Fibroblast of lung (primary cell): ENCODE results near the gene DNM1. TPM values are rescaled to one million over a fixed set of nuclear protein-coding genes. Genes with fewer than 3 reads are reported as not detected.
"Not testable (repeated sequence)": the region's sequence is repeated elsewhere in the genome, so short reads cannot be mapped to it uniquely, and the experiment has no call there.

Source experiments
- DNase-seq, 2 donors: peaks; one replicate each; pipeline versions ENCODE4 v3.0.0 to v3.0.0-alpha.2; 2010; ENCODE audit warnings: low read depth in 2 of 2
- H2AFZ ChIP-seq: 2 replicates; pipeline ENCODE4 v1.5.1; 2012; ENCODE audit warnings: low read length, control low read depth, inconsistent platforms
- H3K27ac ChIP-seq: 2 replicates; pipeline ENCODE4 v1.5.1; 2011; ENCODE audit warnings: low read length, control low read depth; ENCODE audit not compliant: insufficient read depth
- H3K27me3 ChIP-seq: 2 replicates; pipeline ENCODE4 v1.5.1; 2011; ENCODE audit warnings: mild to moderate bottlenecking, low read length; ENCODE audit not compliant: control insufficient read depth, insufficient read depth
- H3K36me3 ChIP-seq: 2 replicates; pipeline ENCODE4 v1.5.1; 2011; ENCODE audit warnings: low read length; ENCODE audit not compliant: control insufficient read depth, insufficient read depth
- H3K4me1 ChIP-seq: 2 replicates; pipeline ENCODE4 v1.5.1; 2011; ENCODE audit warnings: low read length; ENCODE audit not compliant: control insufficient read depth, insufficient read depth; ENCODE audit errors: extremely low read depth
- H3K4me2 ChIP-seq: 2 replicates; pipeline ENCODE4 v1.5.1; 2011; ENCODE audit warnings: low read length, control low read depth; ENCODE audit not compliant: insufficient read depth; ENCODE audit errors: extremely low read depth
- H3K4me3 ChIP-seq, 4 experiments: fragments of 200-600 bp in 1 of 4; sonication (generic) in 1 of 4; replicated peaks in 1 of 4; 2 replicates each; pipeline ENCODE4 v1.5.1; 2011 to 2016; ENCODE audit warnings: low read length in 4 of 4, low read depth in 3 of 4, mild to moderate bottlenecking in 3 of 4, control low read depth in 2 of 4, inconsistent platforms in 1 of 4, mixed read lengths in 1 of 4; ENCODE audit not compliant: insufficient read depth in 1 of 4; ENCODE audit errors: control extremely low read depth in 1 of 4
- H3K79me2 ChIP-seq: 2 replicates; pipeline ENCODE4 v1.5.1; 2012; ENCODE audit warnings: mild to moderate bottlenecking, low read length, inconsistent platforms; ENCODE audit not compliant: control insufficient read depth, insufficient read depth
- H3K9ac ChIP-seq: 2 replicates; pipeline ENCODE4 v1.5.1; 2011; ENCODE audit warnings: mild to moderate bottlenecking, low read length, control low read depth; ENCODE audit not compliant: insufficient read depth
- H3K9me3 ChIP-seq: 2 replicates; pipeline ENCODE4 v1.5.1; 2012; ENCODE audit warnings: low read depth, low read length; ENCODE audit not compliant: control insufficient read depth, insufficient read depth
- H4K20me1 ChIP-seq: 2 replicates; pipeline ENCODE4 v1.5.1; 2011; ENCODE audit warnings: low read length; ENCODE audit not compliant: control insufficient read depth, insufficient read depth; ENCODE audit errors: extremely low read depth
- EZH2 ChIP-seq: IDR thresholded peaks from 2 replicates; pipeline ENCODE4 v1.5.1; 2012; ENCODE audit warnings: low read length, control low read depth, mild to moderate bottlenecking; ENCODE audit errors: missing control alignments
- polyA plus RNA-seq, 2 donors: library from polyadenylated mRNA; depleted of rRNA in 1 of 2; stranded (reverse) in 1 of 2; unstranded in 1 of 2; fragments of >200 nt; gene quantifications; 2 replicates each; pipeline ENCODE4 v1.2.1, GENCODE V29; 2011 to 2012; ENCODE audit warnings: missing spikeins in 1 of 2
- total RNA-seq: library from RNA; depleted of rRNA; stranded (reverse); fragments of >200 nt; gene quantifications from 2 replicates; pipeline ENCODE4 v1.2.1, GENCODE V29; 2014
- TF ChIP-seq, protein P1 (sequence below), 2 donors: IDR thresholded peaks in 1 of 2; conservative IDR thresholded peaks in 1 of 2; 1 replicate in 1 of 2; 2 replicates in 1 of 2; pipeline ENCODE4 v1.5.1; 2011 to 2012; ENCODE audit warnings: low read length in 2 of 2, control low read depth in 1 of 2, inconsistent platforms in 1 of 2, low read depth in 1 of 2, mild to moderate bottlenecking in 1 of 2

Gene DNM1
- total and polyA plus RNA-seq, 2 donors (not counting 1 experiment from before 2014, with no cell fraction given): 3.7 to 30.4 TPM

DNA sequence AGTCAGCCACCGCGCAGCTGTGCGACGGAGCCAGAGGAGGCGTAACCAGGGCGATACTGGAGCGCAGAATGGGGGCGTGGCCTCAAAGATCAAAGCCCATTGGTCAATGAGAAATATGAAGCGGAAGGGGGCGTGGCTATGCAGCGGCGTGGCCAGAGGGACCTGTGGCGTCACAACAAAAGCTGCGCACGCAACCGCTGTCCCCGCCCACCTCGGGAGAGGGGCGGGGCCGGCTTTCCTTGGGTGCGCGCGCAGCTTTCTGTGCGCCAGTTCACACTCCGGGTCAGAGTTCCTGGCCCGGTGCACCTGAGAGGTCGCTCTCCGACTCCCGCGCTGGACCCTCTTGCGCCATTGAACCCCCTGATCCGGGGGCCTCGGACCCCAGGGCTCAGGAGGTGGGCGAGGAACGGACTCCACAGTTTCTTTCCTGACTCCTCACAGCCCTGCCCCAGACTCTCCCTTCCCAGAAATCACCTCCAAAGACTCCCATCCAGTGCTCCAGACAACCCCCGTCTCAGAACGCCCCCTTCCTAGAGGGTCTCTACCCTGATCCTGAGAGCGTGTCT is 72.9 kb downstream of the DNM1 start, which contains the start of gene SWI5:
SWI5 (plus strand) TSS at position 269 of the 566 bp plus-strand sequence.
- DNase-seq: peak; percentile 95 to 100
- H2AFZ ChIP-seq: peak within 1 kb of the TSS; percentile 81
- H3K9ac ChIP-seq: peak within 1 kb of the TSS; percentile 97
- TF ChIP-seq, protein P1, sequence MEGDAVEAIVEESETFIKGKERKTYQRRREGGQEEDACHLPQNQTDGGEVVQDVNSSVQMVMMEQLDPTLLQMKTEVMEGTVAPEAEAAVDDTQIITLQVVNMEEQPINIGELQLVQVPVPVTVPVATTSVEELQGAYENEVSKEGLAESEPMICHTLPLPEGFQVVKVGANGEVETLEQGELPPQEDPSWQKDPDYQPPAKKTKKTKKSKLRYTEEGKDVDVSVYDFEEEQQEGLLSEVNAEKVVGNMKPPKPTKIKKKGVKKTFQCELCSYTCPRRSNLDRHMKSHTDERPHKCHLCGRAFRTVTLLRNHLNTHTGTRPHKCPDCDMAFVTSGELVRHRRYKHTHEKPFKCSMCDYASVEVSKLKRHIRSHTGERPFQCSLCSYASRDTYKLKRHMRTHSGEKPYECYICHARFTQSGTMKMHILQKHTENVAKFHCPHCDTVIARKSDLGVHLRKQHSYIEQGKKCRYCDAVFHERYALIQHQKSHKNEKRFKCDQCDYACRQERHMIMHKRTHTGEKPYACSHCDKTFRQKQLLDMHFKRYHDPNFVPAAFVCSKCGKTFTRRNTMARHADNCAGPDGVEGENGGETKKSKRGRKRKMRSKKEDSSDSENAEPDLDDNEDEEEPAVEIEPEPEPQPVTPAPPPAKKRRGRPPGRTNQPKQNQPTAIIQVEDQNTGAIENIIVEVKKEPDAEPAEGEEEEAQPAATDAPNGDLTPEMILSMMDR (conservative IDR thresholded peaks at IDR 0.05 in 1 of 2, IDR thresholded peaks at IDR 0.05 in 1 of 2; ENCODE audit: low read depth in 1 of 2, low read length in 2 of 2): no peak
- no peak for TF ChIP-seq EZH2
- H3K9me3 ChIP-seq: no peaks in the 10 kb centered on the region
- peaks cover 13% of the 10 kb centered on the region for H3K36me3 ChIP-seq
- peak within 1 kb of the TSS; percentile 86 to 99 (median 97) for H3K4me3 ChIP-seq
- H3K79me2 ChIP-seq: peaks cover 31% of the 10 kb centered on the region
- H3K27ac ChIP-seq: peak within 1 kb of the TSS; percentile 96
- H3K4me1 ChIP-seq: peaks cover 4% of the 10 kb centered on the region
- no peaks in the 10 kb centered on the region for H3K27me3 ChIP-seq
- no peaks in the 10 kb centered on the region for H4K20me1 ChIP-seq
- peak within 1 kb of the TSS; percentile 97 for H3K4me2 ChIP-seq

DNA sequence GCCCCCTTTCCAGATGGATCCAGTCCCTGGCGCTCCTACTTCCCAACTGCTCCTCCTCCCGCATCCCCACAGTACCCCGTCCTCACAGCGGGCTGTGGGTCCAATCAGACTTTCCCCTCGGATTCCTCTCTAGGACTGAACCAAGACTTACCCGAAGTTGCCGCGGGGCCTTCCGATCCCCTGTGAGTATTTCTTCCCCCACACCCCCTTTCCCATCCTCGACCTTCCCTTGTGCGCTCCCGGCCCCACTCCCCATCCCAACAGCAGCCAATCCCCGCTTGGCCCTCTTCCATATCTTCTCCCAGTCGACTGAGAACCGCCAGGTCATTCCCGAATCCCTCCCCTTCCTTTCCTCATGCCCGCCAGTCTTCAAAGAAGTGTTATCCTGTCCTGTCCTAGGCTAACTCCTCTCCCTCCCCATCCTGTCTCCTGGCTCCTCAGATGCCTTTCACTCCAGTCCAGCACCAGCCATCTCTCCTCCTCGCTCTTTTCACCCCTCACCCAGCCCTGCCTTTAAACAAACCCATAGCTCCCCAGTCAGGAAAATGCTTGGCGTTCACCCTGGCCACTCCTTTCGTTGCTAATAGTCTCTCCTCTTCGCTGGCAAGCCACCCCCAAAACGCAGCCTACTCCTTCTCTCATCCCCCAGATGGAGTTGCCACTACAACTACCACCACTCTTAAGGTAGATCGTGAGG is 73.5 kb downstream of the DNM1 start:
- Histone ChIP-seq H3K79me2 (peaks cover 31% of the 10 kb centered on the region), H3K27me3 (no peaks in the 10 kb centered on the region), H3K9me3 (no peaks in the 10 kb centered on the region), H3K36me3 (peaks cover 8% of the 10 kb centered on the region), H3K4me1 (peaks cover 4% of the 10 kb centered on the region), H4K20me1 (no peaks in the 10 kb centered on the region), H3K27ac (peak overlapping the region; percentile 82), H2AFZ (peak overlapping the region; percentile 81), H3K4me2 (peak overlapping the region; percentile 97), H3K9ac (peak overlapping the region; percentile 69), H3K4me3 (peak overlapping the region; percentile 86 to 93 (median 88))
- TF ChIP-seq, protein P1 (conservative IDR thresholded peaks at IDR 0.05 in 1 of 2, IDR thresholded peaks at IDR 0.05 in 1 of 2; ENCODE audit: low read depth in 1 of 2, low read length in 2 of 2): no peak
- no peak for TF ChIP-seq EZH2
- peak; percentile 37 to 49 for DNase-seq

DNA sequence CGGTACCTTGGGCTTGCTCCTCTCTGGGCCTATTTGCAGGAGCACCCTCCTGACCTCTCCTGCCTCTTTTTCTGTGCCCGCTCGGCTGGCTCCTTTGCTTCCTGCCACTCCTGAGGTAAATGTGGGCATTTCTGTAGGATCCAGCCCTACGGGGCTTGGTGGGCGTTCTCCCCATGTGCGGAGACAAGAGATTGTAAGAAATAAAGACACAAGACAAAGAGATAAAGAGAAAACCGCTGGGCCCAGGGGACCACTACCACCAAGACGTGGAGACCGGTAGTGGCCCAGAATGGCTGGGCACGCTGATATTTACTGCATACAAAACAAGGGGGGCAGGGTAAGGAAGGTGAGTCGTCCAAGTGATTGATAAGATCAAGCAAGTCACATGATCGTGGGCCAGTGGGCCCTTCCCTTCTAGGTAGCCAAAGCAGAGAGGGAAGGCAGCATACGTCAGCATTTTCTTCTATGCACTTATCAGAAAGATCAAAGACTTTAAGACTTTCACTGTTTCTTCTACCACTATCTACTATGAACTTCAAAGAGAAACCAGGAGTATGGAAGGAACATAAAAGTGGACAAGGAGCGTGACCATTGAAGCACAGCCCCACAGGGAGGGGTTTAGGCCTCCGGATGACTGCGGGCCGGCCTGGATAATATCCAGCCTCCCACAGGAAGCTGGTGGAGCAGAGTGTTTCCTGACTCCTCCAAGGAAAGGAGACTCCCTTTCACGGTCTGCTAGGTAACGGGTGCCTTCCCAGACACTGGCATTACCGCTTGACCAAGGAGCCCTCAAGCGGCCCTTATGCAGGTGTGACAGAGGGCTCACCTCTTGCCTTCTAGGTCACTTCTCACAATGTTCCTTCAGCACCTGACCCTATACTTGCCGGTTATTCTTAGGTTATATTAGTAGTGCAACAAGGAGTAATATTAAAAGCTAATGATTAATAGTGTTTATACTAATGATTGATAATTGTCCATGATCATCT is 76.2 kb downstream of the DNM1 start:
- H3K27ac ChIP-seq, H3K4me2 ChIP-seq, H2AFZ ChIP-seq, H3K27me3 ChIP-seq, H3K4me1 ChIP-seq, H3K9ac ChIP-seq, H4K20me1 ChIP-seq, H3K9me3 ChIP-seq, H3K4me3 ChIP-seq, H3K36me3 ChIP-seq: not testable (repeated sequence)
- peak in 1 of 2 donors; percentile 34 for DNase-seq
- H3K79me2 ChIP-seq: peaks cover 17% of the 10 kb centered on the region
